ENCODE measurements around the gene KCNQ1. TPM values are rescaled to one million over a fixed set of nuclear protein-coding genes. Genes with fewer than 3 reads are reported as not detected.

The KCNQ1 gene
- total and polyA plus RNA-seq, 9 of the 15 experiments (the other 6 are each of a cell fraction or from before 2014, with no cell fraction given) = 0.44 TPM; not detected in 8

DNA sequence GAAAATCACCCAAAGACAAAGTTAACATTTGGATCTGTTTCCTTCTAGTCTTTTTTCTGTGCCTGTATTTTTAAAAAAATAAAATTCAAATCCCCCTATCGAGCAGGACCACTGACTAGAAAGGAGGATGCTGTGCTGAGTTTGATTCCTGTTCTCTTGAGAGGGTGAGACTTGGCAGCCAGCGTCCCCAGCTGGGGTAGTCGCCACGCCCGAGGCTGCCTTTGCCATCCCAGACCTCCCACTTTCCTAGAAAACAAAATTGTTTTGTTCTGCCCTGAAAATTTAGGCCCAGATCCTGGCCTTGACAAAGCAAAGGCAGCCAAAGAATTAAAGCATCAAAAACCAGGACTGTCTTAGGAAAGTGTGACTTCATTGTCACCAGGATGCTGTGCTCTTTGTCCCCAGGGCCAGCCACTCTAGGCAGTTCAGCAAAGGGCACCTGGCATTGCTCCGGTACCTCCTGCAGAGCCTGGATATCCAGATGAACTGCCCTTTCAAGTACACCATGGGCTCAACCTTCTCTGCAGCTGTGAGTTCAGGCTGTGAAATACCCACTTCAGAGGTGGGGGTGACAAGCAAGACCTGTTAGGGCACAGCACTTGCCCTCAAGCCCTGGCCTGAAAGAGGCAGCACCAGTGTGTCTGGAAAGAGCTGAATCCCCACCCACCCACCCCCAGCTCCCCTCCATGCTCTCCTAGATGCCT, 210.4 kb downstream of the KCNQ1 start (continued):
- TF ChIP-seq, protein P1, sequence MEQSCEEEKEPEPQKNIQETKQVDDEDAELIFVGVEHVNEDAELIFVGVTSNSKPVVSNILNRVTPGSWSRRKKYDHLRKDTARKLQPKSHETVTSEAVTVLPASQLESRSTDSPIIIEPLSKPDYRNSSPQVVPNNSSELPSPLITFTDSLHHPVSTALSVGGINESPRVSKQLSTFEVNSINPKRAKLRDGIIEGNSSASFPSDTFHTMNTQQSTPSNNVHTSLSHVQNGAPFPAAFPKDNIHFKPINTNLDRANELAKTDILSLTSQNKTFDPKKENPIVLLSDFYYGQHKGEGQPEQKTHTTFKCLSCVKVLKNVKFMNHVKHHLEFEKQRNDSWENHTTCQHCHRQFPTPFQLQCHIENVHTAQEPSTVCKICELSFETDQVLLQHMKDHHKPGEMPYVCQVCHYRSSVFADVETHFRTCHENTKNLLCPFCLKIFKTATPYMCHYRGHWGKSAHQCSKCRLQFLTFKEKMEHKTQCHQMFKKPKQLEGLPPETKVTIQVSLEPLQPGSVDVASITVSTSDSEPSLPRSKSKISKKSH (CRISPR knock-in tag; IDR thresholded peaks at IDR 0.05) = no peak
- TF ChIP-seq MBD2 (IDR thresholded peaks at IDR 0.05; ENCODE audit: borderline replicate concordance, low read depth) = no peak
- TF ChIP-seq, protein P2, sequence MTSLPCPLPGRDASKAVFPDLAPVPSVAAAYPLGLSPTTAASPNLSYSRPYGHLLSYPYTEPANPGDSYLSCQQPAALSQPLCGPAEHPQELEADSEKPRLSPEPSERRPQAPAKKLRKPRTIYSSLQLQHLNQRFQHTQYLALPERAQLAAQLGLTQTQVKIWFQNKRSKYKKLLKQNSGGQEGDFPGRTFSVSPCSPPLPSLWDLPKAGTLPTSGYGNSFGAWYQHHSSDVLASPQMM (CRISPR knock-in tag; IDR thresholded peaks at IDR 0.05) = no peak
- TF ChIP-seq ZFX (CRISPR knock-in tag; IDR thresholded peaks at IDR 0.05) = no peak
- TF ChIP-seq ZNF551 (CRISPR knock-in tag; IDR thresholded peaks at IDR 0.05) = no peak
- TF ChIP-seq ZNF23 (CRISPR knock-in tag; IDR thresholded peaks at IDR 0.05) = no peak
- TF ChIP-seq ZNF232 (CRISPR knock-in tag; IDR thresholded peaks at IDR 0.05) = no peak

DNA sequence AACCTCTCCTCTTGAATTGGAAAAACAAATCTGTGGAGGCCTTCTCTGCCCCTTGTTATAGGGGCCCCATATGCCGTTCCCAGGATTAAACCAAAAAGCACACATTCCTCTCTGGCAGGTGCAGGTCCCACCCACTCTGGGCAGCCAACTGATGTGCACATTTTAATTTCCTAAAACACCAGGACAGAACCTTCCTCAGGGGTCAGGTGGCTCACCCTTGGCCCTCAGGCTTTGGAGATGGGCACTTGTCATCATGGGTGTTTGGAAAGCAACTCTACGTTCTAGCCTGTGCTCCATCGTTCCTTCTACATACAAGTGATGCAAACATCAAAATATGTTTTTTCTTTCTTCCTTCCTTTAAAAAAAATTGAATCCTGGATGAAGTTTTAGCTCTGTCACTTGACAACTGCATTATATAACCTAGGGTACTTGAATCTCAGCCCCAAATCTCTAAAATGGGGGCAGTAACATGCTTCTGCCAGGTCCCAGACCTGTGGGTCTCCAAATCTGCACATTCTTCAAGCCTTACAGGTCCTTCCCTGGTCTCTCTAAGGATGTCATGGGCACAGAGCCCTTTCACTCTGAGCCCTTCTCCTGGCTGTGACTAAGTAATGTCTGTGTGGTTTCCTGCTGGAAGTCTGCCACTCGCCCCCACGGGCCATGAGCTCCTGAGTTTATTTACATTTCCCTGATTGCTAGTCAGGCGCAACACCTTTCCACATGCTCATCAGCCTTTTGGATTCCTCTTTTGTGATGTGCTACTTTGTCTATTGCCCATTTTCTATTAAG, 211.2 kb downstream of the KCNQ1 start:
- ATAC-seq (no peak), DNase-seq (ENCODE audit: extremely low read depth in 1 of 4, low spot score in 3 of 4) (peak in 1 of 4 experiments; percentile 4), FAIRE-seq (no peak)
- Histone ChIP-seq H3K9ac (ENCODE audit: insufficient read depth in 1 of 2, low read depth in 2 of 2, low read length in 2 of 2) (no peak overlapping the region), H3K9me3 (replicated peaks; ENCODE audit: control insufficient read depth, insufficient read depth, low read depth, low read length) (peaks cover 35% of the 10 kb centered on the region), H3K27ac (ENCODE audit: extremely low read depth, low read depth, low read length) (no peak overlapping the region), H3K4me1 (replicated peaks in 1 of 2; ENCODE audit: control insufficient read depth in 2 of 2, insufficient read depth in 2 of 2, low read length in 2 of 2) (no peaks in the 10 kb centered on the region), H3K27me3 (ENCODE audit: control insufficient read depth in 2 of 2, insufficient read depth in 2 of 2, low read length in 2 of 2) (no peaks in the 10 kb centered on the region), H3K9me1 (ENCODE audit: control insufficient read depth, insufficient read depth, low read length) (no peaks in the 10 kb centered on the region), H3K79me2 (ENCODE audit: control insufficient read depth, insufficient read depth, low read length) (no peaks in the 10 kb centered on the region), H3K4me3 (no peak overlapping the region), H3K4me2 (ENCODE audit: insufficient read depth, low read length) (no peak overlapping the region), H2AFZ (ENCODE audit: low read depth, low read length) (no peak overlapping the region), H3K36me3 (ENCODE audit: control insufficient read depth, insufficient read depth, low read length) (no peaks in the 10 kb centered on the region), H4K20me1 (replicated peaks; ENCODE audit: control insufficient read depth, insufficient read depth, low read length) (no peaks in the 10 kb centered on the region)
- CTCF ChIA-PET (ENCODE audit: low intra/inter-chr PET ratio) = no interaction called here
- WGBS (ENCODE audit: insufficient coverage, low coverage, missing lambda C conversion rate) = 23% methylated on average over 6 of the region's 6 CpGs
- intact Hi-C loops (cut with micrococcal nuclease) = no loop called here
- POLR2A ChIA-PET = no interaction called here
- no TSS peak for BruUV-seq (replicated peaks)
- in situ Hi-C loops (cut with MboI) = no loop called here
- TF ChIP-seq, protein P3, sequence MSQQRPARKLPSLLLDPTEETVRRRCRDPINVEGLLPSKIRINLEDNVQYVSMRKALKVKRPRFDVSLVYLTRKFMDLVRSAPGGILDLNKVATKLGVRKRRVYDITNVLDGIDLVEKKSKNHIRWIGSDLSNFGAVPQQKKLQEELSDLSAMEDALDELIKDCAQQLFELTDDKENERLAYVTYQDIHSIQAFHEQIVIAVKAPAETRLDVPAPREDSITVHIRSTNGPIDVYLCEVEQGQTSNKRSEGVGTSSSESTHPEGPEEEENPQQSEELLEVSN (IDR thresholded peaks at IDR 0.05; ENCODE audit: borderline replicate concordance in 1 of 2, extremely low read depth in 1 of 2, insufficient read depth in 1 of 2, insufficient read length in 1 of 2, low read depth in 1 of 2, low read length in 1 of 2, poor library complexity in 1 of 2, severe bottlenecking in 1 of 2) = peak in 1 of 2 experiments; percentile 12
- TF ChIP-seq, protein P4, sequence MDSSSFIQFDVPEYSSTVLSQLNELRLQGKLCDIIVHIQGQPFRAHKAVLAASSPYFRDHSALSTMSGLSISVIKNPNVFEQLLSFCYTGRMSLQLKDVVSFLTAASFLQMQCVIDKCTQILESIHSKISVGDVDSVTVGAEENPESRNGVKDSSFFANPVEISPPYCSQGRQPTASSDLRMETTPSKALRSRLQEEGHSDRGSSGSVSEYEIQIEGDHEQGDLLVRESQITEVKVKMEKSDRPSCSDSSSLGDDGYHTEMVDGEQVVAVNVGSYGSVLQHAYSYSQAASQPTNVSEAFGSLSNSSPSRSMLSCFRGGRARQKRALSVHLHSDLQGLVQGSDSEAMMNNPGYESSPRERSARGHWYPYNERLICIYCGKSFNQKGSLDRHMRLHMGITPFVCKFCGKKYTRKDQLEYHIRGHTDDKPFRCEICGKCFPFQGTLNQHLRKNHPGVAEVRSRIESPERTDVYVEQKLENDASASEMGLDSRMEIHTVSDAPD (CRISPR knock-in tag; IDR thresholded peaks at IDR 0.05) = no peak
- TF ChIP-seq, protein P5, sequence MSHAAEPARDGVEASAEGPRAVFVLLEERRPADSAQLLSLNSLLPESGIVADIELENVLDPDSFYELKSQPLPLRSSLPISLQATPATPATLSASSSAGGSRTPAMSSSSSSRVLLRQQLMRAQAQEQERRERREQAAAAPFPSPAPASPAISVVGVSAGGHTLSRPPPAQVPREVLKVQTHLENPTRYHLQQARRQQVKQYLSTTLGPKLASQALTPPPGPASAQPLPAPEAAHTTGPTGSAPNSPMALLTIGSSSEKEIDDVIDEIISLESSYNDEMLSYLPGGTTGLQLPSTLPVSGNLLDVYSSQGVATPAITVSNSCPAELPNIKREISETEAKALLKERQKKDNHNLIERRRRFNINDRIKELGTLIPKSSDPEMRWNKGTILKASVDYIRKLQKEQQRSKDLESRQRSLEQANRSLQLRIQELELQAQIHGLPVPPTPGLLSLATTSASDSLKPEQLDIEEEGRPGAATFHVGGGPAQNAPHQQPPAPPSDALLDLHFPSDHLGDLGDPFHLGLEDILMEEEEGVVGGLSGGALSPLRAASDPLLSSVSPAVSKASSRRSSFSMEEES (CRISPR knock-in tag; IDR thresholded peaks at IDR 0.05) = no peak
- TF ChIP-seq HEY1 (CRISPR knock-in tag; IDR thresholded peaks at IDR 0.05; ENCODE audit: borderline replicate concordance) (no peak), PHF8 (IDR thresholded peaks at IDR 0.05; ENCODE audit: borderline replicate concordance, low read length) (no peak)
